ENCODE results near the gene C12orf56. TPM values are rescaled to one million over a fixed set of nuclear protein-coding genes. Genes with fewer than 3 reads are reported as not detected.

C12orf56 gene
- polyA plus RNA-seq, 2 of the 4 experiments (the other 2 are of a cell fraction): 0.05 to 0.22 TPM

DNA sequence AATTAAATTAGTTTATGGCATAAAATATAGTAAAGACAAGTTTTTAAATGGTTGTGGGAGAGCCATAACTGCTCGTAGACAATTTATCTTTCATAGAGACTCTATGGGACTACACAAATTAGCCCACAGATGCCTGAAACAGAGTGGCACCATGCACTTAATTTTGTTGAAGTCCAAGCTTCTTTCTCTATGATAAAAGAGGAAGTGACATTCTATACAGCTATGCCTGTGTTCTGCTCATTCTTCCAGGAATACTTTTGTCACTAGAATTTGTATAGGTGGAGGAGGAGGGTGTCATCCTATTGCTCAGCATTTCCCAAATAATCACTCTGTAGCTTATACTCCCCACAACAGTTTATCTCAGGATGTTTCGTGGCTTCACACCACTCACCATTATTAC lies 124.7 kb downstream of the C12orf56 start (continued):
- no peak for TF ChIP-seq CTCF (IDR thresholded peaks at IDR 0.05)

GRCh38 chr12:64261813-64262212 lies 128.7 kb downstream of the C12orf56 start:
- no peak overlapping the region for H3K27ac ChIP-seq
- POLR2A ChIA-PET: no interaction called here
- H3K4me1 ChIP-seq: no peaks in the 10 kb centered on the region
- H3K9me3 ChIP-seq: no peaks in the 10 kb centered on the region
- 79% methylated on average over 5 of the region's 5 CpGs for WGBS (ENCODE audit: missing lambda C conversion rate)
- CTCF ChIA-PET: interaction anchor here (0.6 to 1.4 kb wide), 4 partner anchors 19 to 437 kb away, joined by 3 to 5 read pairs (median 4); no protein-coding TSS in a partner anchor
- no peak overlapping the region for H3K4me2 ChIP-seq
- FAIRE-seq (no peak), ATAC-seq (no peak), DNase-seq (ENCODE audit: low read depth in 1 of 2, low spot score in 1 of 2) (no peak)
- TF ChIP-seq ATOH8 (CRISPR knock-in tag; IDR thresholded peaks at IDR 0.05; ENCODE audit: low read depth) (no peak), MAFK (IDR thresholded peaks at IDR 0.05; ENCODE audit: partially characterized antibody) (no peak), MAZ (IDR thresholded peaks at IDR 0.05; ENCODE audit: borderline replicate concordance, low read depth, low read length) (no peak), FOXS1 (CRISPR knock-in tag; IDR thresholded peaks at IDR 0.05) (no peak), RARB (CRISPR knock-in tag; IDR thresholded peaks at IDR 0.05) (no peak), SMC3 (IDR thresholded peaks at IDR 0.05) (no peak), FOSB (CRISPR knock-in tag; IDR thresholded peaks at IDR 0.05) (no peak), RCOR1 (IDR thresholded peaks at IDR 0.05; ENCODE audit: low read depth, low read length) (no peak), NFE2L2 (conservative IDR thresholded peaks at IDR 0.05; ENCODE audit: low read length) (no peak), HDAC2 (IDR thresholded peaks at IDR 0.05) (no peak), BCL3 (IDR thresholded peaks at IDR 0.05) (no peak), JUNB (IDR thresholded peaks at IDR 0.05) (no peak), KDM5A (IDR thresholded peaks at IDR 0.05) (no peak)
- TF ChIP-seq, protein P1, sequence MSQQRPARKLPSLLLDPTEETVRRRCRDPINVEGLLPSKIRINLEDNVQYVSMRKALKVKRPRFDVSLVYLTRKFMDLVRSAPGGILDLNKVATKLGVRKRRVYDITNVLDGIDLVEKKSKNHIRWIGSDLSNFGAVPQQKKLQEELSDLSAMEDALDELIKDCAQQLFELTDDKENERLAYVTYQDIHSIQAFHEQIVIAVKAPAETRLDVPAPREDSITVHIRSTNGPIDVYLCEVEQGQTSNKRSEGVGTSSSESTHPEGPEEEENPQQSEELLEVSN (IDR thresholded peaks at IDR 0.05; ENCODE audit: borderline replicate concordance, low read depth): no peak
- no peak overlapping the region for H3K4me3 ChIP-seq

GRCh38 chr12:64258576-64258975 lies 132.0 kb downstream of the C12orf56 start:
- DNase-seq (ENCODE audit: low read depth in 1 of 2, low spot score in 1 of 2) (no peak), FAIRE-seq (no peak), ATAC-seq (no peak)
- no peak for TF ChIP-seq POLR2AphosphoS2 (conservative IDR thresholded peaks at IDR 0.05; ENCODE audit: low read length)
- no peak for TF ChIP-seq ELK1 (IDR thresholded peaks at IDR 0.05; ENCODE audit: low read depth, low read length)
- TF ChIP-seq EHF (CRISPR knock-in tag; IDR thresholded peaks at IDR 0.05): no peak
- no peak for TF ChIP-seq EP300 (IDR thresholded peaks at IDR 0.05)
- no peak for TF ChIP-seq CEBPB (IDR thresholded peaks at IDR 0.05)
- TF ChIP-seq FOSB (CRISPR knock-in tag; IDR thresholded peaks at IDR 0.05): no peak
- TF ChIP-seq HOXA7 (CRISPR knock-in tag; IDR thresholded peaks at IDR 0.05): no peak
- no peak for TF ChIP-seq BCL3 (IDR thresholded peaks at IDR 0.05)
- no peak for TF ChIP-seq BHLHE40 (IDR thresholded peaks at IDR 0.05; ENCODE audit: low read depth, low read length)
- TF ChIP-seq RAD21 (conservative IDR thresholded peaks at IDR 0.05 in 1 of 2, IDR thresholded peaks at IDR 0.05 in 1 of 2): no peak
- no peak for TF ChIP-seq NFE2L2 (conservative IDR thresholded peaks at IDR 0.05; ENCODE audit: low read length)
- TF ChIP-seq CBX8 (IDR thresholded peaks at IDR 0.05): no peak
- TF ChIP-seq USF2 (IDR thresholded peaks at IDR 0.05): no peak
- TF ChIP-seq EHMT2 (IDR thresholded peaks at IDR 0.05; ENCODE audit: low read depth): no peak
- no peak for TF ChIP-seq RNF2 (IDR thresholded peaks at IDR 0.05; ENCODE audit: borderline replicate concordance, low read depth)
- TF ChIP-seq HDAC2 (IDR thresholded peaks at IDR 0.05): no peak
- no peaks in the 10 kb centered on the region for H3K9me3 ChIP-seq
- ChIA-PET CTCF (interaction anchor here (0.6 to 9.7 kb wide), 8 partner anchors 10 to 432 kb away, joined by 3 to 206 read pairs (median 6); partner anchors contain the start of gene SRGAP1), POLR2A (no interaction called here)
- no peak overlapping the region for H3K4me2 ChIP-seq
- WGBS (ENCODE audit: missing lambda C conversion rate): 40% methylated on average over 3 of the region's 3 CpGs
- no peak overlapping the region for H3K4me3 ChIP-seq
- H3K27ac ChIP-seq: no peak overlapping the region
- no peaks in the 10 kb centered on the region for H3K4me1 ChIP-seq

All from A549 (cell line).